CD4-positive, alpha-beta T cell treated with Interleukin-15 for 4 hours (primary cell): Measurements from ENCODE around the gene IQCH.
"Not testable (repeated sequence)": the region's sequence is repeated elsewhere in the genome, so short reads cannot be mapped to it uniquely, and the experiment has no call there.

Experiments used
- DNase-seq: peaks from one replicate; pipeline ENCODE4 v3.0.0-alpha.2; 2020; ENCODE audit warnings: low spot score

The IQCH gene

DNA sequence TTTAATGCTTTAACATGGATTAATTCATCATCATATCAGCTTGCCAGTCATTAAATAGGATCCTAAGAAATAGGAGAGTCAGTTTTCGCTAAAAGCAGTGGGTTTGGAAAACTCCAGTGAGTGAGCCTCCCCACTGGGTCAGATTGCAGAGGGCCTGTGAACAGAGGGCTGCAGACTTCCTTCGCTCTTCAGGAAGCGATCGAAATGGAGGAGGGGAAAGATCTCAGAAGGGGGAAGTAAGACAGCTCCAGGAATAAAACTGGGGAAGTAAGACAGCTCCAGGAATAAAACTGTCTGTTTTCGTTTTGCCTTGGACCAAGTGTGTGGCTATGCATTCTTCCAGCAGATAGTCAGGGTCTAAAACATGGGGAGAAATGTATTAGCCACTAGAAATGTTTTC, 141.5 kb downstream of the IQCH start:
- DNase-seq, result no peak

DNA sequence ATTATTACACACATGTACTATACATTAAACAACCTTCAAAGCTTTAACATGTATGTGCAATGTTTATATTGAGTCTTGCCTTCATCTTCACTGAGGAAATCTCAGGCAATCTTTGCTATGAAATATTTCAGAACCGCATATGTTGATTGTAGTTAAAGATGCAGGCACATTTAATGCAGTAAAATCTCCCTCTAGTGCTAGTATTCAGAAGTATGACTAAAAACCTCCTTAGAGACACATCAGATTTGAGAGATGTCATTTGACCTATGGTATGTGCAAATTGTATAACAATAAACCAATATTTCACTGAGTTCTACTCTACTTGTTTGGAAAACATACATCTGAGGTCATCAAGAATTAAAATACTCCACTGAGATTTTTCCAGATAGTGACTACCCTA, 142.6 kb downstream of the IQCH start:
- no peak for DNase-seq

DNA sequence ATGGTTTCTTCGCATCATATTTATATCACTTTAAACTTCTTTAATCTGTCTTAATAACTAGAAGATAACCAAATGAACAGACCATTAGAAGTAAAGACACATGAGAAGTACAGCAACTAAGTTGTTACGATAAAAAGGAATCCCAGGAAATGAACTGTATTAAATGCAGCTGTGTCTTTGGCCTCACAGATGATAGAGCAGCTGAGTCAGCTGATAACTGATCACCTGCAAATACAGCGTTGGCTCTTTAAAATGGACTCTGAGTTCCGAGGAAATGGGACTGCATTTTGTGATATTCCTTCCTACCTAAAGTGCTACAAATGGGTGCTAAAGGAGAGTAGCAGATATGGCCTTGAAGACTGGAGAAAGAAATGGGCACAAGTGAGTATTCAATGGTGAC, 145.3 kb downstream of the IQCH start:
- DNase-seq, result no peak

DNA sequence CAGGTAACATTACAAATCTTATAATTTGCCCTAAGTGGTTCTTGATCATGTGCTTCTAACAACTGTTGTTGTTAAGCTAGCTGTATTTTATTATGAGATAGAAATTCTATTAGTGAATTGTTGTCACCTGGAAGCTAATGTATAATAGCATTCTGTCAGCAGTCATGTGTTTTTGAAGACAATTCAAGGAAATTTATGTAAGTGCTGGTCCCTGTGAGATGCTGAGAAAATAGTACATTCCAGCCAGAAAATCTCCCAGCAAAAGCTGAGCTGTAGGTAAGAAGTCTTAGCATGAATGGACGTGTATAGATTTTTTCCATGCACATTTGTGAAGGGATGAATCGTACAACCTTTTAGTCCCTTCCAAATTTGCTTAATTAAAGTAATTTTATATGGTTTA, 146.3 kb downstream of the IQCH start:
- DNase-seq, result no peak

- DNase-seq, result no peak
Measured at GRCh38 chr15:67401336-67401735, 146.8 kb downstream of the IQCH start.

- DNase-seq, result no peak
Measured at GRCh38 chr15:67403428-67404154, 149.0 kb downstream of the IQCH start.

DNA sequence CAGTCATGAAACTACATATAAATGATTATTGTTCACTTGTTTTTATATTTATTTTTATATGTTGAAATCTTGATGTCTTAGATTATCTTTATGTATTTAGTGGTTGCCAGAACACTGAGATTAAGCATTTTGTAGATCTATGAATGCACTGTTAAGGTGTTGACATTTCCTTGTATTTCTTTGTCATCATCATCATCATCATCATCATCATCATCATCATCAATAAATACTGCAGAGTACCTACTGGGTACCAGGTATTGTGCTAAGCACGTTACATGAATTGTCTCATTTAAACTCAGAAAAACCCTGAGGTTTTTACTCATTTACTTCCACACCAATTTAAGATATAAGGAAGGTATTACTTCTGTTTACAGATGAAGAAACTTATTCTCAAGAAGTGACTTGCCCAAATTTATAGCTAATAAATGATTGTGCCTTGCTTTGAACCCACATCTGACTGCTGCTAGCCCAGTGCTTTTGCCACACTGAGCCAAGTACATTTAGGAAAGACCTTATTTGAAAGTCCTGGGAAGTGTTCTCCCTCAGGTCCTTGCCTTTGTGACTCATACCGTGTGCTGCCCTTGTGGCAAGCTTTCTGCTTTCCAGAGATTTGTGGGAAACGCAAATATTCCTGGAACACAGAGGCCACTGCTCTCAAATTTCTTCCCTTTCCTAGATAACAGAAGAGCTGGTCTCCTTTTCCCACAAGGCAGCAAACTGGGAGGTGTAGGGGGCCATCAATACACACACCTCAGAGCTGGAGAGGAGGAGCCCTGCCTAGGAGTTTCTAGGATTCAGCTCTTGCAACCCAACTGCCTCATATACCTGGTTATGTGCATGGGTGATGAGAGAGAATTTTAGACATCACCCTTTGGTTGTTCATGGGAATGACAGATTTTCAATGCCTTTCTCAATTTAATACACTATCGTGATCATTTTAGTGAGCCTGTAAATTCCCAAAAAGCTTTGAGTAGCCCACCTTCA, 150.9 kb downstream of the IQCH start:
- DNase-seq, result no peak

GRCh38 chr15:67406257-67406861, 151.8 kb downstream of the IQCH start:
- no peak for DNase-seq

GRCh38 chr15:67407786-67408185, 153.2 kb downstream of the IQCH start:
- DNase-seq, result no peak

DNA sequence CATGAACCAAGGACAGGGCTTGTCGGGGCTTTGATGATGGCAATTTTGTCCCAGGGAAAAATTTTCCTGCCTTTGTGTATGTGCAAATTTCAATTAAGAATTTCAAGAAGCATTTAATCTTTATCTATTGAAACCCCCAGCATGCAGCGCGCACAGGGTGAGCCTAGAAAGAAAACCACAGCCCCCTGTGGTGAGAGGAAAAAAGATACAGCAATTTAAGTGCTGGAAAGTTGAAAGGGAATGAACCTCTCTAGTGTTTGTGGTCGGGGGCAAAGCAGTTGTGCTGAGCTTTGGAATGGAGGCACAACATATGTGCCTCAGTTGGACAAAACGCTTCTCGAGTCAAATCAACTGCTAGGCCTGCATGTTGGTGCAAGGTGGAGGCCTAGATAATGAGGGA, 154.6 kb downstream of the IQCH start:
- DNase-seq, result no peak

- no peak for DNase-seq
Measured at GRCh38 chr15:67411486-67411885, 156.9 kb downstream of the IQCH start.

DNA sequence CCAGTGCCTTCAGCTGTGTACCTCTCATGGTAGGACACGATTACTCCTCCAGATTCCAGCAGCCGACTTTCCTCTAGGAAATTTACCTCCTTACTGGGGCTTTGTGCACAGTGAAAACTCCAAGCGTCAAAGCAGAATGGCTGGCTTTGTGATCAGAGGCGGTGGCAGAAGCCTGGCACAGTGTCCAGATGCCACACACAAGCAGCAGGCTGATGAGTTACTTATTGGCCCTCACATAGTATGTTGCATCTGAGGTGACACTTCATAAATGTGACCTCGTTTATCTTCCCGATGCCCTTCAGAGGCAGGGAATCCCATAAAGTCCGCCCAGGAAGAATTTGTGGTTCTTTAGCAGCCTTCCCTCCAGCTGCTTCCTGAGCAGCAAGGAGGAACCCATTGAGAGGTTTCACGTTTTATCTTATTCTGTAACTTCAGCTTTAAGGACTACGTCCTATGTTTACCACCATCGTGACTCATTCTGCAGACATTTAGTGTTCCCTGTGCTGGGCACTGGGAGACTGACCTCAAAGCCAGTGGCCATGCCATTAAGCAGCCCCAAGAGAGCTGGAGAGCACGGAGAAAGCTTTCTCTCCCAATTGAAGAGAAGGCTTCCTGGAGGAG, 159.3 kb downstream of the IQCH start:
- DNase-seq, result no peak

DNA sequence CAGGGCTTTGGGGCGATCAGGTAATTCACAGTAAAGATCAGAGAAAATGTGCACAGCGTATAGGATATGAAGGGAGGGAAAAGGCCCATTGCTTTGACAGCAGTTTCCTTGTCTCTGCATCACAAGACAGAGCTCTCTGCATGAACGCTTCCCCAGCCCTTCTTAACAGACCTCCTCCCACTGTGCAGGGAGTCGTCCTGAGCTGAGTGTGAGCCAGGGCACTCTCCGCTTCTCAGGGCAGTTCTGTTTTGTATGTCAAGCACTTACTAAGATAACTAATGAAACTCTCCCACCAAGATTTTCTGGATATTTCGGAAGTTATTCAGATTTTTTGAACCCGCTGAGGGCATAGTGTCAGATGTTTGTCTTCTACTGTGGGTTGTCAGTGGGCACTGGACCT, 160.6 kb downstream of the IQCH start:
- DNase-seq, result no peak

DNA sequence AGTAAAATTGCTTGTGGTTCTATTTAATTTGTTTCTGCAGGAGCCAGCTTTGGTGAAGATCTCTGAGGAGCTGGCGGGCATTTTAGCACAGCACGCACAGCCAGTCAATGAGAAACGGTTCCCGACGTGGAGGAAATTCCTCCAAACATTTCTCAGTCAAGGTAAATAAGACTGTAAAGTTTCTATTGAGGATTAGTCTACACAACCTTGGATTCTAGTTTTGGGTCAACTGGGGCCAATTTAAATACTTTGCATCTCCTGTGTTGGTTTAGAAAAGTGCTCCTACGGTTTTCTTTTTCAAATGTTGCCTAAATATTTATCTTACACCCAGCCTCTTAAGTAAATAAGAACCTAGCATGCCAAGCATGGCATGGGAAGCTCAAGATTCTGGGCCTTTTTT, 162.3 kb downstream of the IQCH start:
- DNase-seq, result no peak

- DNase-seq, result no peak
Measured at GRCh38 chr15:67419705-67420104, 165.1 kb downstream of the IQCH start.

- DNase-seq, result no peak
Measured at GRCh38 chr15:67420137-67420536, 165.6 kb downstream of the IQCH start.

DNA sequence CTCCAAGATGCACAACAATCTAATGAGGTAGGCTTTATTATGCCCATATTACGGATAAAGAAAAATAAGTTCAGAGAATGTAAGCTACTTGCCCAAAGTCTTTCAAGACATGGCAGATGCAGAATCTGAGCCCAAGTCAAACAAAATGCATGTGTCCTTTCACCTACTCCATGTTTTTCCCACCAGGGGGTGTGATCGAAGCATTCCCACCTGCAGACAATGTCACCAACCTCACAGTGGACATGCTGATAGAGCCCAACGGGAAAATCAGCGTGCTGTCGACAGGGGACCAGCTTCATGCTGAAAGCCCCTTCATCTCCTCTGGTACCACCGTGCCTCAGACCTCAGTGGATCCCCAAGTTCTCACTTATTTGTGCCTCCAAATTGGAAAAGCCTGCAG, 166.5 kb downstream of the IQCH start:
- no peak for DNase-seq

DNA sequence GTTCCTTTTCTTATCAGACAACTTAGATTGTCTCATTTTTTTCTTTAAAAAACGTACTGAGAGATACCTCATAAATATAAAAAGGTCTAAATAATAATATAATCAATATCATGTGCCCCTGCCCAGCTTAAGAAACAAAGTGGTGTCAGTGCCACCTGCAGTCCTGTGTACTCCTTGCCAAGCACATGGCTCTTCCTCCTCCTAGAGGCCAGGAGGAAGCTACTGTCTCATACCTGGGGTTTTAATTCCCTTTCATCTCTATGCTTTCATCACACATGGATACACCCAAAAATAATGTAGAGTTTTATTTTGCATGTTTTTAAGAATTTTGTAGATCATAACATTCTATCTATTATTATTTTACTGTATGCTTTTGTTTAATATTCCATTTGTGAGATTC, 167.7 kb downstream of the IQCH start:
- DNase-seq, result no peak

DNA sequence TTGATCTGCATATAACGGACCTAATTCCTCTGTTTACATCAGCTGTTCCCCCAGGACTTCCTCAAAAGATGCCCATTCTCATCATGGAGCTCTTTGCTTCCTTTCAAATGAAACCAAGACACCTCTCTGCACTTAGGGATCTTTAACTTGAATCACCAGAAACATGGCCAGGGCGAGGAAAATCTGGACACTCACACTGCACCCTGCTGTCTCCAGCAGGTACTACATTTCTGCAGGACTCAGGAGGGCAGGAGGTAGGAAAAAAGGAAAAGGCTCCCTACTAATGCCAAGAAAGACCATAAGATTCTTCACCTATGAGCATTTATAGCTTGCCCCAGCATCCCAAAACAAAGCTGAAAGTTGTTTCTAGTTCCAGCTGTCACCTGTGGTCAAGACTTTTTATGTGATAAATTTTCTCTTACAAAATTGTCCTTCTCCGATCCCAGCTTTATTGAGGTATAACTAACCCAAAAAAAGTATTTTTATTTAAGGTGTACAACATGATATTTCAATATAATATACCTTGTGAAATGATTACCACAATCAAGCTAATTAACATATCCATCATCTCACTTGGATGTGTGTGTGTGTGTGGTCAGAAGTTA, 179.0 kb downstream of the IQCH start:
- DNase-seq, result peak; percentile 13

GRCh38 chr15:67436351-67437250, 182.0 kb downstream of the IQCH start:
- DNase-seq, result not testable (repeated sequence)

- DNase-seq, result no peak
Measured at GRCh38 chr15:67444100-67444499, 189.5 kb downstream of the IQCH start.
